ENCODE data around the gene SDK1. TPM values are rescaled to one million over a fixed set of nuclear protein-coding genes. Genes with fewer than 3 reads are reported as not detected.

The SDK1 gene
- total RNA-seq, 2 experiments from 2014 or later: 0.25 to 0.78 TPM

- DNase-seq (no peak), ATAC-seq (no peak)
- CTCF ChIA-PET: no interaction called here
- intact Hi-C loops (cut with micrococcal nuclease): no loop called here
- POLR2A ChIA-PET: no interaction called here
- Mint-ChIP-seq H3K9me3 (peaks cover 13% of the 10 kb centered on the region), H3K27ac (no peak overlapping the region), H3K4me3 (no peak overlapping the region), H3K36me3 (ENCODE audit: low read depth) (no peaks in the 10 kb centered on the region), H3K4me1 (ENCODE audit: low read depth) (no peaks in the 10 kb centered on the region), H3K27me3 (peaks cover 10% of the 10 kb centered on the region)
- TF ChIP-seq CTCF (IDR thresholded peaks at IDR 0.05): no peak
These were observed 479.5 kb downstream of the SDK1 start for GRCh38 chr7:3780525-3780924.

GRCh38 chr7:3781607-3782006, 480.6 kb downstream of the SDK1 start:
- intact Hi-C loops (cut with micrococcal nuclease): no loop called here
- TF ChIP-seq CTCF (IDR thresholded peaks at IDR 0.05): no peak
- H3K9me3 Mint-ChIP-seq: peaks cover 13% of the 10 kb centered on the region
- H3K27me3 Mint-ChIP-seq: peaks cover 17% of the 10 kb centered on the region
- ChIA-PET CTCF (no interaction called here), POLR2A (interaction anchor here (0.9 kb wide), 1 partner anchor 9 kb away, joined by 3 read pairs; no protein-coding TSS in a partner anchor)
- no peak overlapping the region for H3K4me3 Mint-ChIP-seq
- ATAC-seq (no peak), DNase-seq (no peak)
- no peak overlapping the region for H3K27ac Mint-ChIP-seq
- H3K36me3 Mint-ChIP-seq (ENCODE audit: low read depth): no peaks in the 10 kb centered on the region
- no peaks in the 10 kb centered on the region for H3K4me1 Mint-ChIP-seq (ENCODE audit: low read depth)

- ATAC-seq (no peak), DNase-seq (no peak)
- H3K27me3 Mint-ChIP-seq: peaks cover 23% of the 10 kb centered on the region
- CTCF ChIA-PET: no interaction called here
- no peaks in the 10 kb centered on the region for H3K36me3 Mint-ChIP-seq (ENCODE audit: low read depth)
- H3K27ac Mint-ChIP-seq: no peak overlapping the region
- H3K4me1 Mint-ChIP-seq (ENCODE audit: low read depth): no peaks in the 10 kb centered on the region
- H3K4me3 Mint-ChIP-seq: no peak overlapping the region
- TF ChIP-seq CTCF (IDR thresholded peaks at IDR 0.05): no peak
- H3K9me3 Mint-ChIP-seq: no peaks in the 10 kb centered on the region
- intact Hi-C loops (cut with micrococcal nuclease): no loop called here
- POLR2A ChIA-PET: no interaction called here
These were observed 486.7 kb downstream of the SDK1 start for GRCh38 chr7:3787717-3788264.

- CTCF ChIA-PET: no interaction called here
- no peak overlapping the region for H3K27ac Mint-ChIP-seq
- H3K27me3 Mint-ChIP-seq: peaks cover 17% of the 10 kb centered on the region
- no peaks in the 10 kb centered on the region for H3K9me3 Mint-ChIP-seq
- no peak overlapping the region for H3K4me3 Mint-ChIP-seq
- no peaks in the 10 kb centered on the region for H3K36me3 Mint-ChIP-seq (ENCODE audit: low read depth)
- TF ChIP-seq CTCF (IDR thresholded peaks at IDR 0.05): no peak
- POLR2A ChIA-PET: interaction anchor here (0.9 kb wide), 1 partner anchor 9 kb away, joined by 3 read pairs; no protein-coding TSS in a partner anchor
- ATAC-seq (no peak), DNase-seq (no peak)
- intact Hi-C loops (cut with micrococcal nuclease): no loop called here
- no peaks in the 10 kb centered on the region for H3K4me1 Mint-ChIP-seq (ENCODE audit: low read depth)
These were observed 489.8 kb downstream of the SDK1 start for GRCh38 chr7:3790803-3791202.

- Mint-ChIP-seq H3K27me3 (peaks cover 14% of the 10 kb centered on the region), H3K9me3 (no peaks in the 10 kb centered on the region), H3K27ac (no peak overlapping the region), H3K36me3 (ENCODE audit: low read depth) (no peaks in the 10 kb centered on the region), H3K4me3 (no peak overlapping the region), H3K4me1 (ENCODE audit: low read depth) (no peaks in the 10 kb centered on the region)
- DNase-seq: no peak
- no peak for ATAC-seq
- intact Hi-C loops (cut with micrococcal nuclease): no loop called here
- ChIA-PET POLR2A (interaction anchor here (0.9 kb wide), 1 partner anchor 10 kb away, joined by 3 read pairs; no protein-coding TSS in a partner anchor), CTCF (no interaction called here)
- TF ChIP-seq CTCF (IDR thresholded peaks at IDR 0.05): no peak
These were observed 490.3 kb downstream of the SDK1 start for GRCh38 chr7:3791327-3791726.

Data from activated CD8-positive, alpha-beta T cell treated with anti-CD3 and anti-CD28 coated beads for 36 hours (primary cell).